A549 (cell line): Measurements from ENCODE around the gene DNMT3B. TPM values are rescaled to one million over a fixed set of nuclear protein-coding genes. Genes with fewer than 3 reads are reported as not detected.

Experiments used
- ATAC-seq, 2 experiments: fragments of 200-7000 bp in 1 of 2; fragments of >200 bp in 1 of 2; cut with Nextera tagmentation in 1 of 2; cut with Tn5 transposase in 1 of 2; 3 replicates each; pipeline versions ENCODE4 v1.8.0 to v1.9.1; 2018 to 2020; ENCODE audit warnings: mild to moderate bottlenecking in 1 of 2, moderate library complexity in 1 of 2
- CTCF ChIA-PET: fragments of 300-600 bp; sonication (Branson Sonifier 250); formaldehyde crosslinking; extraction: SDS; loops from one replicate; lab custom pipeline; 2021; ENCODE audit warnings: antibody characterized with exemption, inconsistent platforms; lab: Yijun Ruan, JAX
- POLR2A ChIA-PET: fragments of 350-600 bp; formaldehyde crosslinking; extraction: SDS; loops from one replicate; lab custom pipeline; 2021; ENCODE audit warnings: antibody characterized with exemption, inconsistent platforms; lab: Yijun Ruan, JAX
- DNase-seq, 2 experiments: peaks; one replicate each; pipeline versions ENCODE4 v3.0.0 to v3.0.0-alpha.2; 2011 to 2016; ENCODE audit warnings: low read depth in 1 of 2, low spot score in 1 of 2
- FAIRE-seq: peaks from 2 replicates; lab custom pipeline; 2011; peaks lifted over from hg19 to GRCh38; lab: Jason Lieb, UNC
- H3K27ac ChIP-seq, 2 experiments: fragments of >200 bp; sonication (Bioruptor Twin); formaldehyde crosslinking; 3 replicates each; pipeline ENCODE4 v1.5.1; 2016 to 2017
- H3K4me1 ChIP-seq: fragments of >200 bp; sonication (Bioruptor Twin); formaldehyde crosslinking; 3 replicates; pipeline ENCODE4 v1.6.1; 2016
- H3K4me2 ChIP-seq: fragments of >200 bp; sonication (Bioruptor Twin); formaldehyde crosslinking; 3 replicates; pipeline ENCODE4 v1.6.1; 2016
- H3K4me3 ChIP-seq: fragments of >200 bp; sonication (Bioruptor Twin); formaldehyde crosslinking; 3 replicates; pipeline ENCODE4 v1.5.1; 2016
- H3K9me3 ChIP-seq: fragments of >200 bp; sonication (Bioruptor Twin); formaldehyde crosslinking; 3 replicates; pipeline ENCODE4 v1.6.1; 2016
- ATOH8 ChIP-seq: fragments of 250-450 bp; sonication (Bioruptor Pico); IDR thresholded peaks from 2 replicates; pipeline ENCODE4 v1.5.0; 2020; ENCODE audit warnings: low read depth, mild to moderate bottlenecking, moderate library complexity
- CBX8 ChIP-seq: fragments of 200-600 bp; sonication (generic); IDR thresholded peaks from 2 replicates; pipeline ENCODE4 v1.6.1; 2016
- CEBPB ChIP-seq, 2 experiments: fragments of >200 bp in 1 of 2; sonication (Bioruptor Twin) in 1 of 2; formaldehyde crosslinking in 1 of 2; IDR thresholded peaks; 2 replicates each; pipeline ENCODE4 v1.6.1; 2012 to 2016
- CHD2 ChIP-seq: fragments of 150-350 bp; IDR thresholded peaks from 2 replicates; pipeline ENCODE4 v1.6.1; 2014; ENCODE audit warnings: low read length; ENCODE audit not compliant: partially characterized antibody
- E2F6 ChIP-seq: IDR thresholded peaks from 2 replicates; pipeline ENCODE4 v1.6.1; 2012; ENCODE audit warnings: low read depth, borderline replicate concordance
- EHF ChIP-seq: fragments of 250-450 bp; sonication (Bioruptor Pico); IDR thresholded peaks from 2 replicates; pipeline ENCODE4 v1.5.0; 2020; ENCODE audit warnings: mild to moderate bottlenecking
- EHMT2 ChIP-seq: fragments of 200-600 bp; sonication (generic); IDR thresholded peaks from 2 replicates; pipeline ENCODE4 v1.6.1; 2016; ENCODE audit warnings: antibody characterized with exemption, low read depth, mild to moderate bottlenecking, moderate library complexity
- ELK1 ChIP-seq: fragments of 150-350 bp; IDR thresholded peaks from 2 replicates; pipeline ENCODE4 v1.6.1; 2014; ENCODE audit warnings: low read depth, mild to moderate bottlenecking, low read length
- HMGXB4 ChIP-seq: fragments of 250-450 bp; sonication (Bioruptor Pico); IDR thresholded peaks from 2 replicates; pipeline ENCODE4 v1.5.0; 2021; ENCODE audit warnings: mild to moderate bottlenecking, moderate library complexity, borderline replicate concordance
- MYC ChIP-seq: IDR thresholded peaks from 2 replicates; pipeline ENCODE4 v1.6.1; 2012; ENCODE audit warnings: mild to moderate bottlenecking, inconsistent platforms, low read length, improper control_type of control experiment, borderline replicate concordance
- NFE2L2 ChIP-seq: fragments of 150-350 bp; conservative IDR thresholded peaks from 2 replicates; pipeline ENCODE4 v1.6.1; 2014; ENCODE audit warnings: low read length
- NPAS2 ChIP-seq: fragments of 250-450 bp; sonication (Bioruptor Pico); IDR thresholded peaks from 2 replicates; pipeline ENCODE4 v1.8.0; 2022; ENCODE audit warnings: mild to moderate bottlenecking, moderate library complexity, borderline replicate concordance
- NR3C1 ChIP-seq: fragments of >200 bp; sonication (Bioruptor Twin); formaldehyde crosslinking; IDR thresholded peaks from 3 replicates; pipeline ENCODE4 v1.6.1; 2017
- PHF8 ChIP-seq: fragments of 200-600 bp; sonication (generic); IDR thresholded peaks from 2 replicates; pipeline ENCODE4 v1.6.1; 2016; ENCODE audit warnings: low read depth, mild to moderate bottlenecking, antibody characterized with exemption, moderate library complexity, borderline replicate concordance
- RNF2 ChIP-seq: fragments of 200-600 bp; sonication (generic); IDR thresholded peaks from 2 replicates; pipeline ENCODE4 v1.6.1; 2016; ENCODE audit warnings: low read depth, mild to moderate bottlenecking, antibody characterized with exemption, moderate library complexity, borderline replicate concordance
- SREBF2 ChIP-seq: fragments of 450-650 bp; IDR thresholded peaks from 2 replicates; pipeline ENCODE4 v1.6.1; 2014; ENCODE audit warnings: mild to moderate bottlenecking, moderate library complexity
- TP53 ChIP-seq: fragments of 250-450 bp; sonication (Bioruptor Pico); IDR thresholded peaks from 2 replicates; pipeline ENCODE4 v1.5.0; 2021; ENCODE audit warnings: mild to moderate bottlenecking, moderate library complexity
- USF2 ChIP-seq: fragments of 450-650 bp; IDR thresholded peaks from 2 replicates; pipeline ENCODE4 v1.6.1; 2014; ENCODE audit warnings: antibody characterized with exemption
- ZSCAN20 ChIP-seq: fragments of 250-450 bp; sonication (Bioruptor Pico); IDR thresholded peaks from 2 replicates; pipeline ENCODE4 v1.8.0; 2022; ENCODE audit warnings: mild to moderate bottlenecking, moderate library complexity
- WGBS: methylation state at CpG from one replicate; pipeline ENCODE4 v1.1.6; 2017; ENCODE audit errors: missing lambda C conversion rate; 5-methylcytosine and 5-hydroxymethylcytosine counted together
- polyA plus RNA-seq, 4 experiments: library from polyadenylated mRNA; depleted of rRNA in 3 of 4; stranded (reverse); fragments of >200 nt; fragmentation: RNase III in 1 of 4; extraction: RNeasy Plus Mini Kit Qiagen cat#74134 plus additional on column Dnase treatment in 1 of 4; gene quantifications; 2 replicates in 3 of 4; 3 replicates in 1 of 4; pipeline ENCODE4 v1.2.3, GENCODE V29; 2011 to 2017

Gene DNMT3B
- polyA plus RNA-seq, 2 of the 4 experiments (the other 2 are of a cell fraction), result 5.2 to 11.3 TPM

GRCh38 chr20:32848846-32849245 is 86.7 kb downstream of the DNMT3B start (continued):
- no peak for TF ChIP-seq HMGXB4 (CRISPR knock-in tag)

- FAIRE-seq (no peak), DNase-seq (no peak), ATAC-seq (no peak)
- TF ChIP-seq ELK1, result no peak
- no peak for TF ChIP-seq NPAS2
- TF ChIP-seq NFE2L2, result no peak
- no peak for TF ChIP-seq HMGXB4 (CRISPR knock-in tag)
- no peak for TF ChIP-seq E2F6
- TF ChIP-seq PHF8, result no peak
- TF ChIP-seq TP53 (CRISPR knock-in tag), result no peak
- TF ChIP-seq ATOH8, result no peak
- TF ChIP-seq NR3C1, result no peak
- no peak for TF ChIP-seq SREBF2
- TF ChIP-seq CHD2, result no peak
- no peak for TF ChIP-seq ZSCAN20 (CRISPR knock-in tag)
- TF ChIP-seq MYC, result no peak
- no peak for TF ChIP-seq CBX8
- no peak overlapping the region for H3K27ac ChIP-seq
- H3K4me1 ChIP-seq, result no peaks in the 10 kb centered on the region
- H3K4me3 ChIP-seq, result no peak overlapping the region
- POLR2A ChIA-PET, result no interaction called here
- no peak overlapping the region for H3K4me2 ChIP-seq
- CTCF ChIA-PET, result interaction anchor here (1.0 kb wide), 1 partner anchor 16 kb away, joined by 5 read pairs; no protein-coding TSS in a partner anchor
- no peaks in the 10 kb centered on the region for H3K9me3 ChIP-seq
- WGBS, result 96% methylated on average over 6 of the region's 6 CpGs
Observed at GRCh38 chr20:32849577-32849976, 87.4 kb downstream of the DNMT3B start.

GRCh38 chr20:32855387-32855786 is 93.2 kb downstream of the DNMT3B start:
- POLR2A ChIA-PET, result no interaction called here
- CTCF ChIA-PET, result interaction anchor here (2.6 kb wide), 1 partner anchor 65 kb away, joined by 6 read pairs; no protein-coding TSS in a partner anchor
- FAIRE-seq, result no peak
- no peak for DNase-seq
- 93% methylated on average over 7 of the region's 7 CpGs for WGBS
- Histone ChIP-seq H3K27ac (no peak overlapping the region), H3K4me2 (no peak overlapping the region), H3K4me1 (no peaks in the 10 kb centered on the region), H3K9me3 (no peaks in the 10 kb centered on the region), H3K4me3 (no peak overlapping the region)
- no peak for ATAC-seq
- TF ChIP-seq TP53 (CRISPR knock-in tag) (no peak), USF2 (no peak), RNF2 (no peak), EHMT2 (no peak), EHF (CRISPR knock-in tag) (no peak), CEBPB (IDR thresholded peaks at IDR 0.05) (no peak)
